Body of pancreas (tissue), 4 donors: ENCODE measurements around the gene PKIB.

Experiments
- CTCF ChIP-seq, 7 experiments: fragments of 450-650 bp in 4 of 7; fragments of 200-600 bp in 3 of 7; sonication (generic) in 3 of 7; IDR thresholded peaks; one replicate each; pipeline ENCODE4 v1.5.1; 2016 to 2019; ENCODE audit warnings: antibody characterized with exemption in 7 of 7
- POLR2A ChIP-seq, 3 donors: fragments of 450-650 bp; IDR thresholded peaks; one replicate each; pipeline ENCODE4 v1.6.1; 2016; ENCODE audit warnings: antibody characterized with exemption in 3 of 3, mild to moderate bottlenecking in 2 of 3

DNA sequence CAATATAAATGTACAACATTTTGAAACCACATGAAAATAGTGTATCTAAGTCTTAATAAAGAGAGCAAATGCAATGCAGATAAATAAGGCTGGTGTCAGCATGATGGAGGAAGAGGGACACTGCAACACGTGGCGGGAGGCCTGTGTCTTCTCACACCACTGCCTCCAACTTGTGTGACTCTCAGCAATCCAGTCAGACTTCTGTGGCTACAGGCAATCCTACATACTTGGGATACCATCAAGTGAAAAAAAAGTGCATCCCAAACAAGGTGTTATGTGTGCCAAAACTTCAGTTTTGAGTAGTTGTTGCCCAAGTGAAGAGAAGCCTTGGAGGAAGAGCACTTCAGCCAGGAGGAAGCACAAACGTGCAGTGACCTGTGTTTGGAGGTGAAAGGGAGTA, 68.6 kb downstream of the PKIB start:
- TF ChIP-seq CTCF (IDR thresholded peaks at IDR 0.05): no peak
- no peak for TF ChIP-seq POLR2A (IDR thresholded peaks at IDR 0.05)
